Stomach (tissue), 9 donors: ENCODE measurements around the gene GNG4. TPM values are rescaled to one million over a fixed set of nuclear protein-coding genes. Genes with fewer than 3 reads are reported as not detected.
A peak's percentile ranks its signal among the peaks of the same experiment; 100 is the strongest.
"Not testable (repeated sequence)": the region's sequence is repeated elsewhere in the genome, so short reads cannot be mapped to it uniquely, and the experiment has no call there.

ENCODE experiments used
- DNase-seq, 2 donors: peaks; one replicate each; pipeline versions ENCODE4 v3.0.0 to v3.0.0-alpha.2; 2013 to 2019
- H3K27ac ChIP-seq, 5 donors: fragments of 200-600 bp in 4 of 5; sonication (generic) in 4 of 5; one replicate each; pipeline ENCODE4 v1.5.1; 2013 to 2019; ENCODE audit warnings: mild to moderate bottlenecking in 1 of 5, moderate library complexity in 1 of 5
- H3K27me3 ChIP-seq, 3 donors: fragments of 200-600 bp; sonication (generic); one replicate each; pipeline ENCODE4 v1.5.1; 2017 to 2019; ENCODE audit warnings: mixed run types in 1 of 3
- H3K36me3 ChIP-seq, 4 donors: fragments of 200-600 bp; sonication (generic); 1 replicate in 3 of 4; 2 replicates in 1 of 4; pipeline ENCODE4 v1.5.1; 2016 to 2019
- H3K4me1 ChIP-seq, 4 donors: fragments of 200-600 bp; sonication (generic); one replicate each; pipeline ENCODE4 v1.5.1; 2016 to 2019
- H3K4me3 ChIP-seq, 4 donors: fragments of 200-600 bp; sonication (generic) in 3 of 4; one replicate each; pipeline ENCODE4 v1.5.1; 2016 to 2019; ENCODE audit warnings: mild to moderate bottlenecking in 1 of 4
- H3K9me3 ChIP-seq, 4 donors: fragments of 200-600 bp; sonication (generic); one replicate each; pipeline ENCODE4 v1.5.1; 2016 to 2019
- EP300 ChIP-seq: sonication (generic); formaldehyde crosslinking; IDR thresholded peaks from one replicate; pipeline ENCODE4 v1.6.1; 2017; ENCODE audit warnings: antibody characterized with exemption
- POLR2A ChIP-seq, 4 donors: fragments of 450-650 bp; IDR thresholded peaks; one replicate each; pipeline ENCODE4 v1.6.1; 2016; ENCODE audit warnings: antibody characterized with exemption in 4 of 4, control low read depth in 2 of 4, mild to moderate bottlenecking in 1 of 4, moderate library complexity in 1 of 4
- POLR2AphosphoS5 ChIP-seq, 3 donors: sonication (generic); formaldehyde crosslinking; IDR thresholded peaks; one replicate each; pipeline ENCODE4 v1.6.1; 2016; ENCODE audit warnings: antibody characterized with exemption in 3 of 3
- WGBS, 5 donors: extraction: QIAGEN DNeasy Blood & Tissue Kit in 3 of 5; methylation state at CpG; one replicate each; pipeline versions ENCODE4 v1.1.5 to v1.1.7; 2013 to 2018; 5-methylcytosine and 5-hydroxymethylcytosine counted together
- intact Hi-C: fragments of 100-400 bp; cut with DNase I; formaldehyde crosslinking; loops from one replicate; pipeline ENCODE4 v1.15.1; 2023; ENCODE audit warnings: low total_unique reads
- polyA plus RNA-seq, 3 donors: library from polyadenylated mRNA; stranded (reverse); fragments of 200-250 nt; gene quantifications; one replicate each; pipeline ENCODE4 v1.2.3, GENCODE V29; 2013
- total RNA-seq, 5 donors: library from RNA; depleted of rRNA; stranded (reverse); fragments of >200 nt; gene quantifications; one replicate each; pipeline versions ENCODE4 v1.1.0 to v1.2.3, GENCODE V29; 2014 to 2016
- TF ChIP-seq, protein P1 (sequence below), 7 experiments: fragments of 450-650 bp in 4 of 7; fragments of 200-600 bp in 3 of 7; sonication (generic) in 3 of 7; IDR thresholded peaks; one replicate each; pipeline ENCODE4 v1.5.1; 2016 to 2019; ENCODE audit warnings: antibody characterized with exemption in 7 of 7, control low read depth in 2 of 7, mild to moderate bottlenecking in 1 of 7
- donor health status: healthy with polysubstance abuse.
- donor health status: Bipolar disorder and iron deficiency.
- donor health status: healthy.

GNG4 gene
- total and polyA plus RNA-seq, 8 donors, result 0.58 to 5.1 (median 1.4) TPM; not detected in 1

DNA sequence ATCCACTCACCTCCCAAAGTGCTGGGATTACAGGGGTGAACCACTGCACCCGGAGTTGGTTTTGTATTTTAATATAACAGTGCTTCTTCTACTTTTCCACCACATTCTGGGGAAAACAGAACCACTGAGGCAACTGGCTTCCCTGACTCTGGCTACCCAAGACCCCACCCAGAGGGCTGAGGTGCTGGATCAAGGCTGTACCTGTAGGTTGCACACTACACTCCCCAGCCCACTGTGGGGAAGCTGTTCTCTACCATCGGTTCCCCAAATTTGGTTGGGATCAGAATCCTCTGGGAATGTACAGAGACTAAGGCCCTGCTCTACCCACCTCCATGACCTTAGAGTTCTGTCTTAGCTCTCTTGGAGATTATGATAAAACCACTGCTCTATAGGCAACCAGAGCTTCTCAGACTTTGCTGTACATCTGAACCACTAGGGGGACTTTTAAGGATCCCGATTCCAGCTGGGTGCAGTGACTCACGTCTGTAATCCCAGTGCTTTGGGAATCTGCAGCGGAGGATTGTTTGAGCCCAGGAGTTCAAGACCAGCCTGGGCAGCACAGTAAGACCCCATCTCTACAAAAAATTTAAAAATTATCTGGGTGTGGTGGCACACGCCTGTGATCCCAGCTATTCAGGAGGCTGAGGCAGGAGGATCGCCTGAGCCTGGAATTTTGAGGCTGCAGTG is 51.6 kb downstream of the GNG4 start:
- DNase-seq, result no peak

DNA sequence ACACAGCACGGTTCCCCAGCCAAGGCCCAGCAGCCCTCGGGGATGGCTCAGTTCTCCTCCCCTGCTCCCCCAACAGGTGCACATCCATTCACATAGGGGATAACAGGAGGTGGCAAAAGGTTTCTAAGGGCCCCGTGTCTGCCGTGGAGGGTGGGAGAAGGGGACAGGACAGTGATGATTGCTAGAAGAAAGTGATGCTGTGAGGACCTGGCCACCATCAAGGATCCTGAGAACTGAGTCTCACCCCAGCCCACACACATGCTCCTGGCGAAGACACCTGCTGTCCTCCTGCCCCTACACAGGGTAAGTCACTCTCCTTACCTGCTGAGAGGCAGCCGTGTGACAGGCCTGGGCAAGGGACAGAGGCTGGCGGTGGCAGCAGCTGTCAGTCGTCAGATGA is 54.5 kb downstream of the GNG4 start:
- Histone ChIP-seq H3K27ac (no peak overlapping the region), H3K36me3 (no peaks in the 10 kb centered on the region), H3K27me3 (peaks cover 0 to 22% (median 0%) of the 10 kb centered on the region in 3 donors), H3K4me1 (no peaks in the 10 kb centered on the region), H3K4me3 (no peak overlapping the region), H3K9me3 (no peaks in the 10 kb centered on the region)
- WGBS, 5 donors, result 77 to 88% (median 83%) methylated on average over 8 of the region's 8 CpGs
- intact Hi-C loops, result no loop called here
- no peak for DNase-seq
- TF ChIP-seq EP300 (no peak), POLR2A (IDR thresholded peaks at IDR 0.05) (no peak), POLR2AphosphoS5 (IDR thresholded peaks at IDR 0.05) (no peak)
- TF ChIP-seq, protein P1, sequence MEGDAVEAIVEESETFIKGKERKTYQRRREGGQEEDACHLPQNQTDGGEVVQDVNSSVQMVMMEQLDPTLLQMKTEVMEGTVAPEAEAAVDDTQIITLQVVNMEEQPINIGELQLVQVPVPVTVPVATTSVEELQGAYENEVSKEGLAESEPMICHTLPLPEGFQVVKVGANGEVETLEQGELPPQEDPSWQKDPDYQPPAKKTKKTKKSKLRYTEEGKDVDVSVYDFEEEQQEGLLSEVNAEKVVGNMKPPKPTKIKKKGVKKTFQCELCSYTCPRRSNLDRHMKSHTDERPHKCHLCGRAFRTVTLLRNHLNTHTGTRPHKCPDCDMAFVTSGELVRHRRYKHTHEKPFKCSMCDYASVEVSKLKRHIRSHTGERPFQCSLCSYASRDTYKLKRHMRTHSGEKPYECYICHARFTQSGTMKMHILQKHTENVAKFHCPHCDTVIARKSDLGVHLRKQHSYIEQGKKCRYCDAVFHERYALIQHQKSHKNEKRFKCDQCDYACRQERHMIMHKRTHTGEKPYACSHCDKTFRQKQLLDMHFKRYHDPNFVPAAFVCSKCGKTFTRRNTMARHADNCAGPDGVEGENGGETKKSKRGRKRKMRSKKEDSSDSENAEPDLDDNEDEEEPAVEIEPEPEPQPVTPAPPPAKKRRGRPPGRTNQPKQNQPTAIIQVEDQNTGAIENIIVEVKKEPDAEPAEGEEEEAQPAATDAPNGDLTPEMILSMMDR (IDR thresholded peaks at IDR 0.05), result no peak

More for the DNA sequence above, 51.6 kb downstream of the GNG4 start:
- H3K27me3 ChIP-seq, result peaks cover 0 to 16% (median 0%) of the 10 kb centered on the region in 3 donors
- no peaks in the 10 kb centered on the region for H3K9me3 ChIP-seq
- no peaks in the 10 kb centered on the region for H3K36me3 ChIP-seq
- intact Hi-C loops, result no loop called here
- TF ChIP-seq POLR2A (IDR thresholded peaks at IDR 0.05), result no peak
- TF ChIP-seq, protein P1 (IDR thresholded peaks at IDR 0.05), result peak in 2 of 7 experiments; percentile 10 to 18
- WGBS, 5 donors, result 70 to 76% (median 72%) methylated on average over 7 of the region's 7 CpGs
- H3K4me3 ChIP-seq, result no peak overlapping the region
- no peaks in the 10 kb centered on the region for H3K4me1 ChIP-seq
- H3K27ac ChIP-seq, result no peak overlapping the region

DNA sequence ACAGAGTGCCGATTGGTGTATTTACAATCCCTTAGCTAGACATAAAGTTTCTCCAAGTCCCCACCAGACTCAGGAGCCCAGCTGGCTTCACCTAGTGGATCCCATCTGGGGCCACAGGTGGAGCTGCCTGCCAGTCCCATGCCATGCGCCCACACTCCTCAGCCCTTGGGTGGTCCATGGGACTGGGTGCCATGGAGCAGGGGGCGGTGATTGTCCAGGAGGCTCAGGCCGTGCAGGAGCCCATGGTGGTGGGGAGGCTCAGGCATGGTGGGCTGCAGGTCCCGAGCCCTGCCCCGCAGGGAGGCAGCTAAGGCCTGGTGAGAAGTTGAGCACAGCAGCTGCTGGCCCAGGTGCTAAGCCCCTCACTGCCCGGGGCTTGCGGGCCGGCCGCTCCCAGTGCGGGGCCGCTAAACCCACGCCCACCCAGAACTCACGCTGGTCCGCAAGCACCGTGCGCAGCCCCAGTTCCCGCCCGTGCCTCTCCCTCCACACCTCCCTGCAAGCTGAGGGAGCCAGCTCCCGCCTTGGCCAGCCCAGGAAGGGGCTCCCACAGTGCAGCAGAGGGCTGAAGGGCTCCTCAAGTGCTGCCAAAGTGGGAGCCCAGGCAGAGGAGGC is 55.2 kb downstream of the GNG4 start:
- H3K4me1 ChIP-seq, H3K36me3 ChIP-seq, H3K4me3 ChIP-seq, intact Hi-C loops, DNase-seq, H3K9me3 ChIP-seq, H3K27ac ChIP-seq: not testable (repeated sequence)
- WGBS, 5 donors, result 73 to 97% (median 93%) methylated on average over 2 to 20 of the region's 20 CpGs
- peaks cover 0 to 22% (median 0%) of the 10 kb centered on the region in 3 donors for H3K27me3 ChIP-seq

DNA sequence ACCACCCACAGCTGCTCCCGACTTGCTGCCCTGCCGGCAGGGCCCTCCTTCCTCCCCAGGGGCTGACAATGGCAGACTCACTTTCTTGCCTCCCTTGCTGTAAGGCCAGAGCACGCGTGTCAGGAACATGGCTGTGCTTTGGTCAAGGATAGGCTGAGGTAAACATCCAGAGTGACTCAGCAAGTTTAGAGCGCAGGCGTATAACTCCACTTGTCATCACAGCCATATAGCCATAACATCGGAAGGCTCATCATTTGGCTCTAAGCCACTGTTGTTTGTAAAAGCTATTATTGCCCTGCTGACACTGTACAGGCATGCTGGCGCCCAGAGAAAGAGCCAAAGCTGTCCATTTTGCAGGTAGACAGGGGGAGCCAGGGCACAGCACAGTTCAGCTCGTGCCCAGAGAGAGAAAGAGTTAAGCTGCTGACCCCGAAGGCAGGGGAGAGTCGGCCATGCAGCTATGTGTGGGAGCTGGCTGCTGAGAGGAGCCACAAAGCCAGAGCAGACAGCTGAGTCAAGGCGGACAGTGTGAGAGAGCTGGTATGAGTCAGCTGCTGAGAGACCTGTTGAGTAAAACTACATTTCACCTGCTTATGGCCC is 60.6 kb downstream of the GNG4 start:
- WGBS, 5 donors, result 79 to 89% (median 86%) methylated on average over 12 of the region's 12 CpGs

More for the DNA sequence above, 60.6 kb downstream of the GNG4 start:
- no peak for TF ChIP-seq EP300
- no peak for TF ChIP-seq POLR2A (IDR thresholded peaks at IDR 0.05)
- TF ChIP-seq POLR2AphosphoS5 (IDR thresholded peaks at IDR 0.05), result no peak
- TF ChIP-seq, protein P1 (IDR thresholded peaks at IDR 0.05), result no peak
- Histone ChIP-seq H3K4me3 (no peak overlapping the region), H3K27ac (no peak overlapping the region), H3K27me3 (peaks cover 0 to 23% (median 0%) of the 10 kb centered on the region in 3 donors), H3K4me1 (no peaks in the 10 kb centered on the region), H3K36me3 (no peaks in the 10 kb centered on the region), H3K9me3 (peaks cover 0 to 6% (median 2%) of the 10 kb centered on the region in 4 donors)
- no peak for DNase-seq
- intact Hi-C loops, result no loop called here
